Body of pancreas (tissue), 4 donors: ENCODE measurements around the gene DNAI2.

Experiments used
- POLR2A ChIP-seq, 3 donors: fragments of 450-650 bp; IDR thresholded peaks; one replicate each; pipeline ENCODE4 v1.6.1; 2016; ENCODE audit warnings: antibody characterized with exemption in 3 of 3, mild to moderate bottlenecking in 2 of 3
- TF ChIP-seq, protein P1 (sequence below), 7 experiments: fragments of 450-650 bp in 4 of 7; fragments of 200-600 bp in 3 of 7; sonication (generic) in 3 of 7; IDR thresholded peaks; one replicate each; pipeline ENCODE4 v1.5.1; 2016 to 2019; ENCODE audit warnings: antibody characterized with exemption in 7 of 7

DNA sequence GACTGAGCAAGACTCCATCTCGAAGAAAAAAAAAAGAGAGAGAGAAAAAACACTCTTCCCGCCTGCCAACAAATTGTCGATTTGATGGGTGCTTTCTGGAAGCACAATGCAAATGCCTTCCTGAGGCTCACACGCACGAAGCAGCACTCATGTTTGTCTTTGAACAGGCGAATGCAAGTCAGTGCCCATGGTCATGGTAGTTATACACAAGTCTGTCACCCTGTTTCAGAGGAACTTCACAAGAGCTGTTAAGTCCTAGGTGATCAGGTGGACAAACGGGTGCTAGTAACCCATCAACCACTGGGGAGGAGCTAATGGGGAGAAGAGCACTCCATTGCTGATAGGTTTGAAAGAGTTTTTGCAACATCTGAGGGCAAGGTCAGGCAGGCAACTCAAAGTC, 6.5 kb upstream of the DNAI2 start:
- TF ChIP-seq, protein P1, sequence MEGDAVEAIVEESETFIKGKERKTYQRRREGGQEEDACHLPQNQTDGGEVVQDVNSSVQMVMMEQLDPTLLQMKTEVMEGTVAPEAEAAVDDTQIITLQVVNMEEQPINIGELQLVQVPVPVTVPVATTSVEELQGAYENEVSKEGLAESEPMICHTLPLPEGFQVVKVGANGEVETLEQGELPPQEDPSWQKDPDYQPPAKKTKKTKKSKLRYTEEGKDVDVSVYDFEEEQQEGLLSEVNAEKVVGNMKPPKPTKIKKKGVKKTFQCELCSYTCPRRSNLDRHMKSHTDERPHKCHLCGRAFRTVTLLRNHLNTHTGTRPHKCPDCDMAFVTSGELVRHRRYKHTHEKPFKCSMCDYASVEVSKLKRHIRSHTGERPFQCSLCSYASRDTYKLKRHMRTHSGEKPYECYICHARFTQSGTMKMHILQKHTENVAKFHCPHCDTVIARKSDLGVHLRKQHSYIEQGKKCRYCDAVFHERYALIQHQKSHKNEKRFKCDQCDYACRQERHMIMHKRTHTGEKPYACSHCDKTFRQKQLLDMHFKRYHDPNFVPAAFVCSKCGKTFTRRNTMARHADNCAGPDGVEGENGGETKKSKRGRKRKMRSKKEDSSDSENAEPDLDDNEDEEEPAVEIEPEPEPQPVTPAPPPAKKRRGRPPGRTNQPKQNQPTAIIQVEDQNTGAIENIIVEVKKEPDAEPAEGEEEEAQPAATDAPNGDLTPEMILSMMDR (IDR thresholded peaks at IDR 0.05): no peak
- TF ChIP-seq POLR2A (IDR thresholded peaks at IDR 0.05): no peak
